ENCODE measurements around the gene PGM1.

GRCh38 chr1:63615768-63616420, 22.7 kb downstream of the PGM1 start:
- TF ChIP-seq CTCF (IDR thresholded peaks at IDR 0.05) (peak; percentile 78 to 84 (median 80)), POLR2A (IDR thresholded peaks at IDR 0.05; ENCODE audit: low read depth) (no peak), POLR2AphosphoS5 (IDR thresholded peaks at IDR 0.05) (no peak), EP300 (IDR thresholded peaks at IDR 0.05) (no peak)
